ENCODE measurements around the gene MUC5B.

The MUC5B gene

DNA sequence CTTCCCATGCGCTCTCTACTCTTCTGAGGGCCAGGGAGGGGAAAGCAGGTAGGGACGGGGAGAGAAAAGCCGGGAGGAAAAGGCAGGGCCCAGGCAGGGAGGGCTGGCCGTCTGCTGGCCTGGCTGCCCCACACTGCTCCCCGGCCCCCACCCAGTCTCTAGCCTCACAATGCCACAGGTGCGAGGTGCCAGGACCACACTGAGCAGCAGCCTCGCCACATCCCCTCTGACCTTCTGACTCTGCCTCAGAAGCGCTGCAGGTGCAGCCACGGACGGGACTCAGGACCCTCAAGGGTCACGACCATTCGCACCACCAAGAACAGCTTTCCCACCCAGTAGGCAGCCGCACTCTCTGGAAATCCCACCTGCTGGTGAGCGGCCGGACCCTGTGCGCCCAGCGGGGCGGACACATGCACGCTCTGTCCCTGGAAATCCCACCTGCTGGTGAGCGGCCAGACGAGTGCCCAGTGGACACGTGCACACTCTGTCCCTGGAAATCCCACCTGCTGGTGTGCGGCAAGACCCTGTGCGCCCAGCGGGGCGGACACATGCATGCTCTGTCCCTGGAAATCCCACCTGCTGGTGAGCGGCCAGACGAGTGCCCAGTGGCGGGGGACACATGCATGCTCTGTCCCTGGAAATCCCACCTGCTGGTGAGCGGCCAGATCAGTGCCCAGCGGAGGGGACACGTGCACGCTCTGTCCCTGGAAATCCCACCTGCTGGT lies 66.5 kb downstream of the MUC5B start:
- no peak for DNase-seq

DNA sequence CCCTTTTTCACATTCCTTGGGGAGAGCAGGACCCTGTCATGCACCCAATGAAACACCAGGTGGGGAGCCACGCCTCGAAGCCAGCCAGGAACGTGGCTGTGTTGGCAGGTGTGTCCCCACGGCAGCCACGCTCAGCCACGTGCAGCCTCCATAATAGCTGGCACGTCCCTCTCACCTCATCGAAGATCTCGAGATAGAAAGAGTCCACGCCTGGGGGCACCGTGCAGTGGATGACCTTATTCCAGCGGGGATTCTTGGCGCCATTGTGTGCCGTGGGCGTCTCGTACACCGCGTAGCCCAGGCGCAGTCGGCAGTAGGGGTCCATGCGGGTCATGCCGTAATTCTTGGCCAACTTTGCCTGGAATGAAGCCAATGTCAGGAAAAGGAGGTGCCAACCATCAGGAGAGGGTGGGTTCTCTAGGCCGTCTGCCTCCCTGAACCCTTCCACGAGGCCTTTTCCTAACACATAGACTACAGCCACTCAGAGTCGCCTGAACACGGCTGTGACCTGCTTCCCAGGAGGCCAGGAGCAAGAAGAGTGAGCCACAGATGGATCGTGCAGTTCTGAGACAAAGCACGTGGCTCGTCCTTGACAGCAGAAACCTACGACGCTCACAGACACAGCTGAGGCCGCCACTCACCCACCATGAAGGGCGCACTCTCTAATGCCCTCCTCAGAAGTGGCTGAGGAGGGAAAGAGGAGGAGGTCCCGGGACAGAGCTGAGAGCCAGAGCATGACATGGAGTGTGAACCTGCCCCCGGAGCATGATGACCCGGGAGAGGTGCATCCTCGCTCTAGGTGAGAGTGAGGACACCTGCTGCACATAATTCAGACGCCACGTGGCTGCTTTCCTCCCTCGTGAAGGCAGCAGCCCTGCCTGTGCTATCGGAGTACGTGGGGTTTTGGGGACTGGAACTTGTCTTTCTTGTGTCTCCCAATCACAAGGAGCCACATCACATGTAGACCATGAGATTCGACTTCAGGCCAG lies 67.5 kb downstream of the MUC5B start:
- no peak for DNase-seq

DNA sequence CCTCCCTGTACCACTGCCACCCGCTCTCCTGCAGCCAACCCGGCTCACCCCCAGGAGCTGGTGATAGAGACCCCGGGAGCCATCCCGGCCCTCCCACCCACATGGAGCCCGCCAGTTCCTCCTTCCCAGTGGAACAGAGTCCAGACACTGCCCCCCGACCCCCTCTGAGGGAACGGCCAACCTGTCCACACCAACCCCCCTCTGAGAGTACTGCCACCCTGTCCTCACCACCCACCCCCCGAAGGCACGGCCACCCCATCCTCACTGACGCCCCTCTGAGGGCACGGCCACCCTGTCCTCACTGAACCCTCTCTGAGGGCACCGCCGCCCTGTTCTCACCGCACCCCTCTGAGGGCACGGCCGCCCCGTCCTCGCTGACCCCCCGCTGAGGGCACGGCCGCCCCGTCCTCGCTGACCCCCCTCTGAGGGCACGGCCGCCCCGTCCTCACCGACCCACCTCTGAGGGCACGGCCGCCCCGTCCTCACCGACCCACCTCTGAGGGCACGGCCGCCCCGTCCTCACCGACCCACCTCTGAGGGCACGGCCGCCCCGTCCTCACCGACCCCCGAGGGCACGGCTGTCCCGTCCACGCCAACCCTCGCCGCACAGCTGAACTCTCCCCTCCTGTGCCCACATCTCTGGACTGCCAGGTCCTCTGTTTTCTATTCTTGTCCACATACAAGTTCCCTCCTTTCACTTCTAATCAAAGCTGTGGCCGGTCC lies 68.6 kb downstream of the MUC5B start:
- DNase-seq: no peak

DNA sequence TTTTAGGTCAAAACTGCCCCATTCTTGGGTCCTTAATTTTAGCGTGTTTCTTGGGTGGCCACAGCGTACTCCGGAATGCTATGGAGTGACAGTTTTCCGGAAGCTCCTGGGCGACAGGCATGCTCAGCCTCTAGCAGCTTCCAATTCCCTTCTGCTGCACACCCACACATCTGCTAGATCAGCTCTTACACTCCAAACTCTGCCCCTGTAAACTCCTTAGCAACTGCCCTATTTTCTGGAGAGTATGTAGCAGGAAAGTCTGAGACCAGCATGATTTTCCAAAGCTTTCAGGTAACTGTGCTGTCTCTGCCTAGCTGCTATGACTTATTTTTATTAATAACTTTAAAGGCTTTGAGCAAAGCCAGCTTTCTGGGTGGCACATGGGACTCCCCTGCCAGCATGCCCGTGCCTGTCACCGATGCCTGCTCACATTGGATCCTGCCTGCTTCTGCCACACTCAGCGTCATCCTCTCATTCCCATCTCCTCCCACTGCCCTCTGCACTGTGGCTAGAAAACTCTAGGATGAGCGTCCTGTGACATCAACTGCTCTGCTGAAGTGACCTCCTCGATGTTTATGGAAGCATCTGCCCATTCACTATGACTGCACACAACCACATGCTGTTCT lies 69.3 kb downstream of the MUC5B start:
- DNase-seq: no peak

DNA sequence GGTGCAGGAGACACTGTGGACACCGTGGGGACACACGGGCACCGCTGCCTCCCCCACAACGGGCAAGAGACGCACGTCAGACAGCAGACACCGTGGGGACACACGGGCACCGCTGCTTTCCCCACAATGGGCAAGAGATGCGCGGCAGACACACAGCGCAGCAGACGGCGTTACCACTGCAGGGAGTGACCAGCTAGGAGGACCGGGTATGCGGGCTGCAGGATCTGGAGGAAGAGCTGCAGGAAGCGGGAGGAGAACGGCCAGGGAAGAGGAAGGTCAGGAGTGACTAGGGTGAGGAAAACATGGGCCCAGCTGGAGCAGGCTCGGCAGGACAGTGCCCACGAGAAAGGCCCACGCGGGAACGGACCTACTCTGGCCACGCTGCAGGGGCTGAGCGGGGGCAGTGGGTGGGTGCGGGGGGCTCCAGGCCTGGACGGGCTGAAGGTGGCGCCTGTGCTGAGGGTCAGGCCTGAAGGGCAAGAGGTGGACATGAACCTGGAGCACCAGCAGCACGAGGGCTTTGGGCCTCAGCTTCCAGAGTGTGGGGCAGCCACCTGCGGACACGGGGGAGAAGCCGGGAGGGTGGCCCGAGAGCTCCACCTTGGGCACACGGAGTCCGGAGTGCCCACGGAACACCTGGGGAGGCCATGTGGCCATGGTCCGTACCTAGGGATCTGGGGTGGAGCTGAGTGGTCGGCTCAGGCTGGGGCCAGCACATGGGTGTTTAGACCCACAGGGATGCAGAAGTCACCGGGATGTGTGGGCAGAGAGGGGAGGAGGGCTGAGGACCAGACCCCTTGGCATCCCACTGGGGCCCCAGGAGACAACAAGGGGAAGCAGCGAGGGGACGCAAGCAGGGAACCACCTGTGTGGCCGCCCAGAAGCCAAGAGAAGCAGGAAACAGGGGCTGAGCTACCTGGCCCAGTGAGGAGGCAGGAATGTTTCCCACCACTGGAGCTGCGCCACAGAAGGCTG lies 70.1 kb downstream of the MUC5B start:
- DNase-seq: no peak

DNA sequence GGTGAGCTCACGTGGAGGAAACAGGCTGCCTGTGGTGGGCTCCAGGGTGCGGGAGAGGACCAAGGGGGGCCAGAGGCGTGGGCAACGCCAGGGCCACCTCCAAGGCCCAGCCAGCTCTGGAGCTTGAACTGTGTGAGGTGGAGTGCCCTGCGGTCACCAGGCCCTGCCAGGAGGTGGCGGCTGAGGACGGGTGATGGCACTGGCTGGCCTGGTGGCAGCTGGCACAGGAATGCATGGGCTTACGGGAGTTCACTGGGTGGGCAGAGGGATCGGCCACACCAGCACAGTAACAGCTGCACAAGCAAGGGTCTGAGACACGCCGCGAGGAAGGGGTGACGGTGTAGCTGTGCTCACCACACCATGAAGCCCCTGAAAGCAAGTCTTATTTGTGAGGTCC lies 70.8 kb downstream of the MUC5B start:
- peak in 1 of 2 experiments; percentile 31 for DNase-seq

DNA sequence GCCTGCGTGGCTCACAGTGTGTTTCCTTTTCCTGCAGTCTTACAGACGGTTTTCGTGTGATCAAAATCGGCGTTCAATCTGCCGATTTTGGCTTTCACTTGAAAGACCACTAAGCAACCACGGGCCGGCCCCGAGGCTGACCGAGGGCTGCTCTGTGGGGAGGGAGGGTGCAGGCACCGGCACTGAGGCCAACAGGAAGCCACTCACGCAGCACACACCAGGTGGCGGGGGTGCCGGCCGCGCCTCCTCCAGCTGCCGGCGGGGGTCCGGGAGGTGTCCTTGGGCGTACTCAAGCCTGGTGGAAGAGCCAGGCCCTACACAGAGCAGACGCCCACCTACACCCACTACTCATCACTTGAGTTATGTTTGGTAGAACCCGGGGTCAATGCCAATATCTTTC lies 72.2 kb downstream of the MUC5B start:
- DNase-seq: no peak

DNA sequence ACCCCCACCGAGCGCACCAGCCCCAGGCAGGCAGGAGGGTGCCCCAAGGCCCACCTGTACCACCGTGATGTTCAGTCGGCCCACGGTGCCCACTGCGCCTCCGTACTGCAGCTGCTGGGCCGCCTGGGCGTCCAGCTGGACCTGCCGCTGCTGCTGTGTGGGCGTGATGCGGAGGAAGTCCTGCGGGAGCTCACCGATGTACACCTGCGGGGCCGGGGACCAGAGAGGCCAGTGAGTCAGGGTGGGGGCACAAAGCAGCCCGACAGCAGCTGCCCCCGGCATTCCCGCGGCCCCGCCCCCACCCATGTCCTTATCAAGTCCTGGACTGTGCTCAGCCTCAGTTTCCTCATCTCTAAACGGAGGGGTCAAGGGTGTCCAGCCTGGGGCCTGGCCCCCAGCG lies 72.7 kb downstream of the MUC5B start:
- DNase-seq: no peak

DNA sequence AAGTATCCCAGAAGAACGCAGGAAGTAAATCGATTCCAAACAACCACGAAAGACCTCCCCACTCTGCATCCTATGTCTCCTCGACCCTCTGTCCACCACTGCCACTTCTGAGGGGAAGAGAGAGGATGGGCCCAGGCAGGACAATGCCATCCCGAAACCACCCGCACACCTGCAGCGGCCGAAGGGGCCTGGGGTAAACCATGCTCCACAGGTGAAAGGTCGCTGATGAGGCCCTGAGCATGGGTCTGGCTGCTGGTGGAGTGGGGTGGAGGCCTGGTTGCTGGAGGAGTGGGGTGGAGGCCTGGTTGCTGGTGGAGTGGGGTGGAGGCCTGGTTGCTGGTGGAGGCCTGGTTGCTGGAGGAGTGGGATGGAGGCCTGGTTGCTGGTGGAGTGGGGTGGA lies 73.4 kb downstream of the MUC5B start:
- no peak for DNase-seq

DNA sequence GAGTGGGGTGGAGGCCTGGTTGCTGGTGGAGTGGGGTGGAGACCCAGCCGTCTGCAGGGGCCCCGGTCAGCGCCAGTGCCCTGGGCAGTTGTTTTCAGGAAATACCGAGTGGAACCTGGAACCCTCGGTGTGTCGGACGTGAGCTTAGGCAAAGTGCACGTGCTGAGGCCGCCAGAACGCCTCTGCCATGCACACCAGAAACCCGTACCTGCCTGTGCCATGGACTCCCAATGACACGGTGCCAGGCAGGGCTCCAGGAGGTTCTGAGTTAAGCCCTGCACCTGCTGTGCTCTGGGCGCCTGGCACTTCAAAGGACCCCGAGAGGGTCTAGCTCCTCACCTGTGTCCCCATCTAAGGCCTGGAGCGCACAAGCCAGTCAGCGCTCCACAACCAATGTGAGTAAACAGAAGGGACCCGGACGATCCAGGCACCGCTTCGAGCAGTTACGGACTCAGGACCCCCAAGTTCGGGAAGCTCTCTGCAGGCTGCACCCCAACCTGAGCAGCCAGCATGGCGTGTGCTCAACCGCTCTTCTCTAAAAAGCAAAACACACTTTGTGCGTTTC lies 74.2 kb downstream of the MUC5B start:
- DNase-seq: no peak

DNA sequence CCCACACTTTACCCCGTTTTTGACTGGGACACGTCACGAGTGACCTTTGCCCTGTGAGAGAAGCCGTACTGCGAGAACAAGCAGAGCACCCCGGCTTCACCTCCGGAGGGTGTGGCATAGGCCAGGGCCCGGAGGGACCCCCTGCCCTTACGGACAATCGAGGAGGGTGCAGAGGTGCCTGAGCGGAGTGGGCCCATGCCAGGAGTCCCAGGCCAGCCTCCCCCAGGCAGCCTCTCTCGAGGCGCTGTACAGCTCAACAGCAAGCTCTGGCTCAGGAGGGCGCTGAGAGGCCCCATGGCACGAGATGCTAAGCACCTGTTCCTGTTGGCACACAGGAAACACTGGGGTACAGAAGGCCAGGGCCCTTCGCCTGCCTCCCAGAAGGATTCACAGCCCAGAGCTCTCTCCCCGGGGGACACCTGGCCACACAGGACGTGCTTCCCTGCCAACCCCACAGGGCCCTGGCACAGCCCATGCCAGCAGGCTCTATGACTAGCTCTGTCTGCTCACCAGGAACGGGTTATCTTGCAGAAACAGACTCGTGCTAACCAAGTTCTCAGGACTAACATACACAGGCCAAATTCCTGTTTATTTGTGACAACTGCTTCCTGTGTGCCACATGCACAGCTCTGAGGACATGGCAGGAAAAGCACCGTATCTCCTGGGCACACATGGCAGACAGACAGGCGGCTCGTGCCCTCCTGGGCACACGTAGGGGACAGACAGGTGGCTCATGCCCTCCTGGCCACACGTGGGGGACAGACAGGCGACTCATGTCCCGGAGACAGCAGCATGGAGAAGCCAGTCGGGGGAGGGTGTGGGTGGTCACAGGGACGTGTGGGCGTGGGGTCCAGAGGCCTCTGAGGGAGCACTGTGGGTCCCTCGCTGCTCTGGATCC lies 75.0 kb downstream of the MUC5B start:
- no peak for DNase-seq

DNA sequence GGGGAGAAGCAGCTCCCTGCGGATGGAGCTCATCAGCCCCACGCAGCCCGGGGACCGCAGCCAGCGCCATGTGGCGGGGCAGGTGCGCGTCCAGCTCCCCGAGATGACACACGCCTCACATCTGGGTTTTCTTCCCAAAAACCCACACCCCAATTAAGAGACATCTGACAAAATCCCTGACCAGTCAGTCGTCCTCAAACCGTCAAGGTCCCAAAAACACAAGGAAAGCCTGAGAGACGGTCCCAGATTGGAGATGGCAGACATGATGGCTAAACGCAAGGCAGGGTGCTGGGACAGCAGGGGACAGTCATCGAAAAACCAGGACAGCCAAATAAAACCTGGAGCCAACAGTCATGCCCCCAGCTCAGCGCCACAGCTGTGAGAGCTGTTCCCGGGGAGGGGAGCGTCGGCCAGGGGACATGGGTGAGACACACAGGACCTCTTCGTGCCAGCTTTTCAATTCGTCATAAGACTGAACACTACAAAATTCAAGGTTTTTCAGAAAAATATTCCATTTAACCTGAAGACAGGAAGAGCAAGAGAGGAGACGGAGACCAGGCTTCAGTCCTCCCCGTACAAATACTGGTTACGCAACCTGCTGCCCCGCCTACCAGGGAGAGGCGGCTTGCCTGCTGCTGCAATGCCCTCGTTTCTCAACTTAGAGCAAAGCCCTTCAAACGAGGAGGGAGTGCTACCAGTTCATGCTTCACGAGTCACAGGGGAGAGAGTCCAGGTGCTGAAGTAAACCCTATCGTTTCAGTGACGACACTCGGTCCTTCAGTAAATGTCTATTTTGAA lies 76.0 kb downstream of the MUC5B start:
- DNase-seq: no peak

DNA sequence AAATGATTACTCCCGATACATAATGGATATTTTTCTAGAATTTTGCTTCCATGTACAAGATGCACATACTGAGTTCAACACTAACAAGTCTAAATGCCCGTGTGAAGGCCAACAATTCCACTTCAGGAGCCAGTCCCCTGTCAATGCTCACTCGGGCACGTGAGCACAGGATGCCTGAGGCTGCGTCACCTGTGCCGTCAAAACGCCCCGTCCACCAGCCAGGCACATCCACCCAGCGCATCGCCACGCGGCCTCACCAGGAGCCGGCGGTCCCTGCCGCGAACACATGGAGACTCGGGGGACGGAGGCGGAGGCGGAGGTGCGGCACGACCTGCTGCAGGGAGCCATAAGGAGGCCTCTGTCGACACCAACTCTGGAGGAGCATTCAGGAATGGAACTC lies 76.8 kb downstream of the MUC5B start:
- DNase-seq: no peak

DNA sequence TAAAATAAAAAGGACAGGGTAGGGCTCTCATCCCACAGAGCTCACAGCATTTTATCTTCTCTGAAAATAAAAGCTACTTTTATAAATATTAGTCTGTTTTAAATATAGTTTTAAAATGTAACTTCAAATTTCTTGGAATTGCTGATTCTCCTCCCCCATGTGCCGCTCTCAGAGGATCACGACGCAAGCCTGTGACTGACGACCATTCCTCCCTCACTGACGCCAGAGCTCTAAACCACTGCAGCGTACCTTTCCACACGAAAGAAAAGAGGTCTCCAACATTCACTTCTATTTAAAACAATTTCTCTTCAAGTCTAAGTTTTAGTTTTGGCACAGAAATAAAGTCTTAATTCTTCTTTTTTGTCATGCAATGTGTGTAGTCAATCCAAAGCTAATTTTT lies 77.3 kb downstream of the MUC5B start:
- no peak for DNase-seq

DNA sequence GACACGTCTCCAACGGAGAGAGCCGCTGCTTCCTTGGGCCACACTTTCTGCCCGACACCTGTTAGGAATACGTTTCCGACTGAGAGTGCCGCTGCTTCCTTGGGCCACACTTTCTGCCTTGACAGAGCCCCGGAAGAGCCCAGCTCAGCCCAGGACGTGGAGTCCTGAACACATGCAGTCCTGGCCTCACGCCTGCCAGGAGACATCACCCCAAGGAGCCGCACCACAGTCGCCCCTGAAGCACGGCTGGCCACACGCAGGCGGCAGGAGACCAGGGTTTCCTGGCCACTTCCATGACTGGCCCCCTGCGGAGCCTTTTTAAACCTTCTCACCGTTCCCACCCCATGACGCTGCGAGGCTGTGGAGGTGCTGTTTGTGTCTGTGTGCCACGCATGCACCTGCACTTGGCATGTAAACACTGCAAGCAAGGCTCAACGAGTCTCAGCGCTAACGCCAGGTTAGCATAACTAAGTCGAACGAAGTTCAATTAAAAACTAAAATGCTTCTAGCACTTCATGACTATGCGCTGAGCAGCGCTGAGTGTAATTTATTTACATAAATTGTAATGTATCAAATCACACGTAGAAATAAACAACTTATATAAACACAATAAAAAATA lies 77.8 kb downstream of the MUC5B start:
- no peak for DNase-seq

DNA sequence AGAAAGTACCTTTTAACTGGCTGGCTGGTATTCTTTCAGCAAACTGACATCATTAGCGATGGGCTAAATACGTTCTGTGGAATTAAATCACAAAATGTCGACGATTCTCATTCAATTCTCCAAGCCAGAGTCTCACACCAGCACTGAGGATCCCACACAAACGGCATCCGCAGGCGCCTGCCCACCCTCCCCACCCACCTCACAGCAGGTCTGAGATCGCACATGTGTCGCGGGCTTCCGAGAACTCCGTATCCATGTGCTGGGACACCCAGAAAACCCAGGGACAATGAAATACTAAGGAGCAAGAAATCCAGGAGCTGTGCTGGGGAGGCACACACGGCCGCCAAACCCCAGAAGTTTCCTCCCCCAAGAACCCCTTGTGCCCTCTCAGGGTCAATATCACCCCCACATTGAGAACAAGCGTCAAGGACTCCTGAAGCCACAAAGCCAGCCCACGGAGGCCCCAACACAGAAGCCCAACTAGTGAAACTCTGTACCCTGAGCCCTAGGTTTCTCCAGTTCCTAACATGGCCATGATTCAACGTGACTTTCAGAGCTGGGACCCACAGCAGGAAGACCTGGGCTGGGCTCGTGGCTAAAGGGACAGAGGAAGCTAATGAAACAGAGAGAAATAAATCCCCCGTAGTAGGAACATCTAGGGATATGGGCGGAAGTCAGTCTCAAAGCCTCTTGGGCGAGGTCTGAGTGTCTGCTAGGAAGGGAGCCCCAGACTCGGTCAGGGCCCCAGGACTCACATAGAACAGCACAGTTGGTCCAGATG lies 78.5 kb downstream of the MUC5B start:
- DNase-seq: no peak

DNA sequence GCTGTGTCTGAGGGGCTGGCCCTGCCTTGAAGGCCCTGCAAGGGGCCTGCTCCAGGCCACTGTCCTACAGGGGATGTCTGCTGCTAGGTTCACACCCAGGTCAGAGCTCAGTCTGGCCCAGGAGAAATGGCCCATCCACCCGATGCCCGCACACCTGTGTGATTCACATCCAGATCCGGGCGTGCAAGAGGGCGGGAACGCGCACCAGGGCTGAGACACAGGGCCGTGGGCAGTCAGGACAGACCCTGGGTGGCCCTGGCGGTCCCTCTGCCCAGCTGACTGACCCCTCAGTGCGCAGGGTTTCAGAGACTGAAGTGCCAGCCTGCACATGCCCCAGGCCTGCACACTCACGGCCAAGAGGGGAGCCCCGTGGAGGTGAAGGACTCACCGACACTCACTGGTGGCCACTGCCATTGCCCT lies 79.2 kb downstream of the MUC5B start:
- no peak for DNase-seq

Data from activated T-cell treated with anti-CD3 and anti-CD28 coated beads, Interleukin-2, amount 50 U/mL, for 48 hours (primary cell).